HepG2 (cell line): ENCODE results near the gene SEC14L5.

ENCODE experiments used
- EZH2 ChIP-seq: conservative IDR thresholded peaks from 2 replicates; pipeline ENCODE4 v1.6.1; 2012; ENCODE audit warnings: mild to moderate bottlenecking, low read depth, low read length, moderate library complexity
- FOSL1 ChIP-seq: sonication (generic); formaldehyde crosslinking; IDR thresholded peaks from 2 replicates; pipeline ENCODE4 v1.9.0; 2021; ENCODE audit warnings: missing genetic modification reagents, borderline replicate concordance
- MBNL3 ChIP-seq: fragments of 250-450 bp; sonication (Bioruptor Pico); conservative IDR thresholded peaks from 2 replicates; pipeline ENCODE4 v1.8.0; 2022; ENCODE audit warnings: mild to moderate bottlenecking, inconsistent platforms
- MYC ChIP-seq: sonication (generic); formaldehyde crosslinking; IDR thresholded peaks from 2 replicates; pipeline ENCODE4 v1.9.0; 2021; ENCODE audit warnings: missing genetic modification reagents, borderline replicate concordance
- NR2C2 ChIP-seq: sonication (generic); formaldehyde crosslinking; IDR thresholded peaks from 2 replicates; pipeline ENCODE4 v1.4.0; 2020; ENCODE audit warnings: missing genetic modification reagents, mild to moderate bottlenecking, moderate library complexity, borderline replicate concordance
- NR2F6 ChIP-seq, 2 experiments: IDR thresholded peaks; 2 replicates each; pipeline ENCODE4 v1.6.1; 2016; ENCODE audit warnings: antibody characterized with exemption in 1 of 2, mild to moderate bottlenecking in 1 of 2
- NRL ChIP-seq: sonication (generic); formaldehyde crosslinking; IDR thresholded peaks from 2 replicates; pipeline ENCODE4 v1.5.0; 2020; ENCODE audit warnings: missing genetic modification reagents, mild to moderate bottlenecking, moderate library complexity, borderline replicate concordance
- POLR2A ChIP-seq, 2 experiments: IDR thresholded peaks; 2 replicates each; pipeline ENCODE4 v1.6.1; 2011; ENCODE audit warnings: low read depth in 2 of 2, low read length in 2 of 2, mild to moderate bottlenecking in 1 of 2, moderate library complexity in 1 of 2; ENCODE audit not compliant: insufficient read depth in 1 of 2
- RAD51 ChIP-seq: fragments of 450-650 bp; IDR thresholded peaks from 2 replicates; pipeline ENCODE4 v1.6.1; 2016; ENCODE audit warnings: borderline replicate concordance
- SIN3A ChIP-seq: IDR thresholded peaks from 2 replicates; pipeline ENCODE4 v1.6.1; 2011; ENCODE audit warnings: low read depth, mild to moderate bottlenecking, control low read depth, low read length, borderline replicate concordance
- SNRNP70 ChIP-seq: fragments of 200-400 bp; formaldehyde crosslinking; IDR thresholded peaks from 2 replicates; pipeline ENCODE4 v1.6.1; 2017; ENCODE audit warnings: mild to moderate bottlenecking, low read depth, low read length, moderate library complexity
- USF2 ChIP-seq, 2 experiments: sonication (generic) in 1 of 2; formaldehyde crosslinking in 1 of 2; IDR thresholded peaks; 2 replicates each; pipeline versions ENCODE4 v1.5.1 to v1.6.1; 2011 to 2020; ENCODE audit warnings: borderline replicate concordance in 1 of 2, low read depth in 1 of 2, low read length in 1 of 2, mild to moderate bottlenecking in 1 of 2, missing genetic modification reagents in 1 of 2, moderate library complexity in 1 of 2
- ZBTB40 ChIP-seq, 2 experiments: fragments of 450-650 bp in 1 of 2; sonication (generic) in 1 of 2; formaldehyde crosslinking in 1 of 2; IDR thresholded peaks; 2 replicates each; pipeline versions ENCODE4 v1.6.1 to v1.8.0; 2016 to 2022; ENCODE audit warnings: antibody characterized with exemption in 1 of 2, mild to moderate bottlenecking in 1 of 2, missing genetic modification reagents in 1 of 2
- ZNF839 ChIP-seq: sonication (generic); formaldehyde crosslinking; IDR thresholded peaks from 2 replicates; pipeline ENCODE4 v1.4.0; 2020; ENCODE audit warnings: missing genetic modification reagents, mild to moderate bottlenecking, borderline replicate concordance

- TF ChIP-seq SNRNP70, result no peak
- TF ChIP-seq EZH2, result no peak
- no peak for TF ChIP-seq RAD51
- no peak for TF ChIP-seq POLR2A (IDR thresholded peaks at IDR 0.05; ENCODE audit: insufficient read depth in 1 of 2, low read depth in 2 of 2, low read length in 2 of 2)
- no peak for TF ChIP-seq ZNF839 (CRISPR knock-in tag)
- no peak for TF ChIP-seq NRL (CRISPR knock-in tag)
- TF ChIP-seq FOSL1 (CRISPR knock-in tag), result no peak
- no peak for TF ChIP-seq USF2 (IDR thresholded peaks at IDR 0.05; ENCODE audit: low read depth, low read length)
- TF ChIP-seq USF2 (CRISPR knock-in tag; IDR thresholded peaks at IDR 0.05; ENCODE audit: borderline replicate concordance), result no peak
- TF ChIP-seq NR2C2 (CRISPR knock-in tag), result no peak
- TF ChIP-seq MBNL3 (CRISPR knock-in tag), result no peak
- no peak for TF ChIP-seq ZBTB40 (IDR thresholded peaks at IDR 0.05)
- TF ChIP-seq ZBTB40 (CRISPR knock-in tag; IDR thresholded peaks at IDR 0.05), result no peak
- no peak for TF ChIP-seq NR2F6 (IDR thresholded peaks at IDR 0.05)
- TF ChIP-seq NR2F6 (CRISPR knock-in tag; IDR thresholded peaks at IDR 0.05), result no peak
- no peak for TF ChIP-seq SIN3A
- TF ChIP-seq MYC (CRISPR knock-in tag), result no peak
These were observed 3.4 kb upstream of the SEC14L5 start for GRCh38 chr16:4954714-4955113.
